HG03280 (cell line): Measurements from ENCODE around the gene CDH23.

ENCODE experiments used
- ATAC-seq: cut with Tn5 transposase; IDR thresholded peaks from one replicate; pipeline ENCODE4 v1.9.1; 2021; ENCODE audit warnings: mild to moderate bottlenecking, moderate library complexity; ENCODE audit not compliant: unreplicated experiment

The CDH23 gene

DNA sequence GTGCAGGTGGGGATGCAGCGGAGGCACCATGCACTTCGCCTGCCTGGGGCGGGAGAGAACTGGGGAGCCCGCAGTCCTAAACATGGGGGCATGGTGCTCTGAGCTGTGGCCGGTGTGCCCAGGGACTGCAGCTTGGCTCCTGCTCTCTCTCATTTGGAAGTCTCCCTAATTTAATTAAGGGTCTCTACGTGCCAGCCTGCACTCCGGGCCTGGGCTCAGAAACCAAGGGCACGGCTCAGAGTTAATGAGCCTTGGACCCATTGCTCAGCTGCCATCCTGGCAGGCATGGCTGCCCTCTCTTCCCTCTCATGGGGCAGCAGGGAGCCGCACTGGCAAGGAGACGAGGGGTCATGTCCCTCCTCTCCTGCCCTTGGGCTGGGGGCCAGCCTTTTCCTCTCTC is 115.6 kb downstream of the CDH23 start:
- no peak for ATAC-seq

DNA sequence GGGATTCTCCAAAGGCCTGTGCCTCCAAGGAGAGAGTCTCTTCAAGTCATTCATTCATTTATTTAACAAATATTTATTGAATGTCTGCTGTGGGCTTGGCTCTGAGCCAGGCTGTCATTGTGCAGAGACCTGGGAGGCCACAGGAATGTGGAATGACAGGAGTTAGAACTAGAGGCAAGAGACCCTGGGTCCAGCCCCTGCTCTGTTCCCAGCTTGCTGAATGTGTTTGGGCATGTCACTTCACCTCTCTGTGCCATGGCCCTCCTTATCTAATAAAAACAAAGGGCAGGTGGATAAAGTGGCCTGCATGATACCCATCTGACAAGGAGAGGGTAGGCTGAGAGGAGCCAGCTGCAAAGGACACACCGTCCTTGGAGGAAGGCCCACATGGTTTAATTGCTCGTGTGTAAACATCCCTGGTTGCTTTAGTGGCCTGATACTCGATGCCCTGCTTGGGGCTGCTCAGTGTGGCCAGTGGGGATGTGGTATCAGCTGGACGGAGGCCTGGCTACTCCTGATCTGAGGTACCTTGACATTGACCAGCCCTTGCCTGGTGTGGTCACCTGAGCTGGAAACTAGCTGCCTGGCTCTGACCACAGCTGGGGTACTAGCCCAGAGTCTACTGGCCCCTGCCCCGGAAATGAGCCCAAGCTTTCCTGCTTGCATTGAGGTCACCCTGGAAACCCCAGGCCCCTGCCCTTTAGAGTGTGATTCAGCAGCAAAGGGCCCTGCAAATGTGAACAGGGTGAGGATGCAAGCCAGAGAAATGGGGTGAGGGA is 116.2 kb downstream of the CDH23 start:
- ATAC-seq = no peak

DNA sequence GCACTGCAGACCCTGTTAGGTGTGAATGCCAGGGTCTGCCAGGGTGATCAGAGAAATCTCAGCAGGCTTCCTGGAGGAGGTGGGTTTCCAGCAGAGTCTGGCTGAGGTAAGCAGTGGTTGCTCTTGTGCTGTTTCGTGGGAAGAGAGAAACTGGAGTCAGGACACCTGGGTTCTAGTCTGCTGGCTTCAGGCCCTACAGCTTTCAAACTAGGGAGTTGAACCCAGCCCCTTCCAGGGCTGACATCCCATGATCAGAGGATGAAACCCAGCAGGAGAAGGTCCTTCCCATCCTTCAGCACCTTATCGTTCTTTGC is 116.8 kb downstream of the CDH23 start:
- ATAC-seq = no peak

DNA sequence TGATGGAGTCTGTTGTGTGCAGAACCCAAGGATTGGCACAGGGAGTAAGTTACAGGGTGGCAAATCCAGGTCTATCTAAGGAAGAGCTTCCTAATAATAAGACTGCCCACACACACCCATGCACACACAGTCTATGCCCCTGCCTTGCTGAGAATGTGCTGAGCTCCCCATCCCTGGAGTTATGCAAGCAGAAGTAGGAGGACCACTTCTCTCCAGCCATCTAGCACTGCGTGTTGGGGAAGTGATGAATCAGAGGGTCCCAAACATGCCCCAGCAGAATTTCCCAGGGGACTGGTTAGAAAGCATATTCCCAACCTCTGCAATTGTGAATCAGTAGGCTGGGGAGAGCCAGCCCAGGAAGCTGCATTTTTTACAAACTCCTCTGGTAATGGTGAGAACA is 117.2 kb downstream of the CDH23 start:
- no peak for ATAC-seq

DNA sequence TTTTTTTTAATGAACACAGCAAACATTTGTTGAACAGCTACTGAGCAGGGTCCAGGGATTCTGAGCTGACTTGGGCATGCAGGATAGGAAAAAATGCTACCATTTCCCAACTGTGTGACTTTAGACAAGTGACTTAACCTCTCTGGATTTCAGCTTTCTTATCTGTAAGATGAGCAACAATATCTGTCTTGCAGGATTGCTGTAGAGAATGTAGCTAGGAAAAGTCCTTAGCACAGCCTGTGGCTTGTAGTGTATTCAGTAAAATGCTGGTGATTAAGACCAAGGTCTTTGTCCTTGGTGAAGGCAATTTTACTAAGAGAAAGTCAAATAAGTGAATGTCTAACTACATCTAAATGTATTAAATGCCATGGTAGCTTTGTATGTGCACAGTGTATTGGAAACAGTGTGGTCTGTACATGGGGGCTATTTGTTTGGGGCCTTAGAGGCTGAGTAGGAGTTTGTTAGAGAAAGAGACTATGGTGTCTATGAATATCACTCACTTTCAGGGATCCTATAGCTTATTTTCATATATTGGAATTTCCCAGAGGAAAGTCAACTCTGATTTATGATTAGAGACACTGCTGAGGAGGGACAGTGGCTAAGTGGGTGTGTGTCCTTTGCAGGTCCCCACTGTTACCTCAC is 118.9 kb downstream of the CDH23 start:
- no peak for ATAC-seq

DNA sequence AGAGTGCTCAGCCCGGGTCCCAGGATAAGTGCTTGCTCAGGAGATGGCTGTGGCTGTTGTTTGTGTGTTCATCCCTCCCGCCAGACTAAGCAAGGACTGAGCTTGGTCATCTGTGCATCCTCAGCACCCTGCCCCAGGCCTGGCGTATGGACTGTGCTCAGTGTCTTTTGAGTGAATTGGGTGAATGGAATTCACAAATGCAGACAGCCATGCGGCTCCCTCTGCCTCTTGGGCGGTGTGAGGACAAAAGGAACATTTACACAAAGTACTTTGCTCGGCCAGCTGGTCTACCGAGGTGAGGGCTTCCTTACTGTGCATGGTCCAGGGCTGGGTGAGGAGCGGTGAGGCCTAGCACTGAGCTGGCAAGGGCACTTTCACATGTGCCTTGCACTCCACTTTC is 120.2 kb downstream of the CDH23 start:
- no peak for ATAC-seq

DNA sequence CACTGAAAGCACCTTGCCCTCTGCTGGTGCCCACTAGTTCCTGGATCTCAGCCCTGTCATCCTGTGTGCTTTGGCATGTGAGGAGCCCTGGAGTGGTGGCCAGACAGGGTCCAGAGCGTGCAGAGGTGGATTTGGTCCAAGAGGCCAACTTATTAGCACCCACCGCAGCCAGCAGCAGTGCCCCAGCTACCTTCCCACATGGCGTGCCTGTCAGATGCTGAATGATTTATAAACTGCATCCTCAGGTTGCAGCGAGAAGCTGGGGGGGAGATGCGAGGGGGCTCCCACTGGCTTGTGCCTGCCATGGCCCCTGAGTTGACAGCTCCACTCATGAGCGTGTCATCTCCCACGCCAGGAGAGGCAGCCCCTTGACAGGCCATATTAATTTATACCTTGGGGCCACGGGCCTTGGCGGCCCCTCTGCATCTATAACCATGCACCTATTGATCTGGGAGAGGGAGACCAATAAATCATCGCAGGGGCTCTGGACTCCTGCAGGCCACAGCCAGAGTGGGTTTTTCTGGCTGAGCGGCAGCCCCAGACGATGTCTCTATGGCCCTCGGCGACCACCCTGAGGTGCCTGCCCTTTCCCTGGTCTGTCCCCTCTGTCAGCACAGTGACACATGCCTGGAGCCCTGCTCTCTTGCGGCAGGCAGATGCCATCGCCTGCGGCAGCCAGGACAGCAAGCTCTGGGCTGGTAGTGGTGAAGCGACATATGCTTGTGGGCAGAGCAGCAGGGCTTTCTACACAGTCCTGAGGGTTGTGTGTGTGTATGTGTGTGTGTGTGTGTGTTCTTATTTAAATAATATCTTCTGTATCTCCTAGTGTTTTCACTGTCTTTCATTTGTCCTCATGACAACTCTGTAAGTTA is 120.8 kb downstream of the CDH23 start:
- ATAC-seq = no peak

DNA sequence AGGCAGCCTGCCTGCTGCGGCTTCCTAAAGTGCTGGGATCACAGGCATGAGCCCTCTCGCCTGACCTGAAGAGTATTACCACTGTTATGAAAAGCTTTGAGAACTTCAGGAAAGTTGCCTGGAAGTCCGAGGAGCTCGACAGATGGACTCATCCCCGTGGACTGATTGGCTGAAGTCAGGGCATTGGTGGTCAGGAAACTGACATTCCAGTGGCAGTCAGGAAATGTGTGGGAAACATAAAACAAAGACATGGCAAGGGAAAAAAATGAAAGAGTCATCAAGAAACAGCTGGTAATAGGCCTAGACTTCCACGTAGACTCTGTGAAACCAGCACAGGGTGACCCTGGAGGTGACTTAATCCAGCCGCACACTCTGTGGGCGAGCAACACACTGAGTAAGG is 123.3 kb downstream of the CDH23 start:
- ATAC-seq = no peak

DNA sequence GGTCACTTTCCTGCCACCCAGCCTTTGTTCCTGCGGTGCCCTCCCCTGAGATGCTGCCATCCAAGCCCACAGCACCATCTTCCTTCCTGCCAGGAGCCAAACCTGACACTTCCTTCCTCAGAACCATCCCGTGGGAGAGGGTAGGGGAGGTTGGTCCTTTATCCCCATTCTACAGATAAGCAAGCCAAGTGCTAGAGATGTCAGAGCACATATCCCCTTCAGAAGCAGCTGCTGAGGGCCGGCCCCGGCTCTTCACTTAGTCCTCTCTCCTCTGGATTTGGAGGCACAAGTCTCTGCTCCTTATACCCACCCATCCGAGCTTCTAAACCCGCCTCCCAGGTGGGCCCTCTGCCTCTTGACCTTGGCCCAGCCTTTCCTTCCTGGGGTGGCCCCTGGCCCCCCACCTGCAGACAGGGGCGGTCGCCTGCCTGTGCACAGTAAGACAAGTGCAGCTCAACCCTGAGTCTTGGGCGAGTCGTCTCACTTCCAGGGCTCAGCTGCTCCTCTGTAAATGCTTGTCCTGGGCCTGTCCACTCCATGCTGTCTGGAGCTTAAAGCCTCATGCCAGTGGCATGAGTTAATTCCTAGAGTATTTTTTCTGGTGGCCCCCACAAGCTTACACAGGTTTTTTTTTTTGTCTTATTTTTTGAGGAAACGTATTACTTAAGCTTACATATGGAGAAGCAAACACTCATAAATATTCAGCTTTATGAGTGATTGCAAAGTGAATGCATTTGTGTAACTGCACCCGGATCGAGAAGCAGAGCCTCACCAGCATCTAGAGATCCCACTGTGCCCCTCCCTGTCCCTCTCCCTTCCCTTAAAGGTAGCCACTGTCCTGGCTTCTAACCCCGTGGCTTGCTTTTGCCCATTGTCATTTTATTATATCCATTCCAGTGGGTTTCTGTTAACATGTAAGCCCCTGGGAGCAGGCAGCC is 125.1 kb downstream of the CDH23 start:
- no peak for ATAC-seq

DNA sequence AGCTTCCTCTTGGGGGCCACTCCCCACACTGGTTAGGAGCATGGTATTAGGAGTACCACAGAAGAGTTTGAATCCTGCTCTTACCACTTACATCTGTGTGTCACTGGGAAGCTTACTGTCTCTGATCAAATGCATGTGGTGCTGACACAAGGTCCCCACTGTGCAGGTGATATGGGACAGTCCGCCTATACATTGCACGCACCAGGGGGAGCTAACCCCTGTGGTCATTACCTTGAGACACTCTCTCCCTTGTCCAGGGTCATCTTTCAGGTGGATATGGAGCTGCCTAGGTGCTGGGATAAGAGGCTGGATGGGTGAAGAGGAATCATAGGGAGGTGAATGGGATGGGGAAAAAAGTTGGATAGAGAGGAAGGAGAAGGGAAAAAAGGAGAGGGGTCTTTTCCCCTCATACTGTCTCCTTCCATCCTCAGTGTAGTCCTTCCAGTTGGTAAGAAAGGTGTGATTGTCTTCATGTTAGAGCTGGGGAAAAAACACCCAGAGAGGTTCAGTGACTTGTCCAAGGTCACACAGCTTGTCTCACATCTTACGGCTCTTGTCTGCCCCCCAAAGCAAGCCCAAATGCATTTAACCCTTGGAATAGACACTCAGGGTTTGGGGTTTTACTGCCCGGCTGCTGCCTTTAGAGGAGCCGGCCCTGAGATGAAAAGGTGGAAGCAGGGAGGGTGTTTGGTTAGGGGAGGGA is 125.9 kb downstream of the CDH23 start:
- no peak for ATAC-seq

DNA sequence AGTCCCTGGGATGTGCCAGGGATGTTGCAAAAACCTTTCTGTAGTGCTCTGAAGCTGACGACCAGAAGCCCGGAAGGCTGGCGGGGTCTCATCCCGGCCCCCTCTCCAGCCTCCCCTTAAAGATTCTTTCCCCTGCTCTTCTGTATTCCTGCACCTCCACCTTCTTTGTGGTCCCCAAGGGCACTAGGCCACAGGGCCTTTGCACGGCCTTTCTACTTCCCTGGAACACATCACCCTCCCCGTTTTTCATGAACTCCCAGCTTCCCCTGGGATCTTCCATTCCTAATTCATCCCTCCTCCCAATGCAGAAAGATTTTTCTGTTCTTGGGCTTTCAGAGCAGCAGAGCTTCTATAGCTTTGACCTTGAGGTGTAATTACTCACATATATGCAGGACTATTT is 127.0 kb downstream of the CDH23 start:
- ATAC-seq = no peak

DNA sequence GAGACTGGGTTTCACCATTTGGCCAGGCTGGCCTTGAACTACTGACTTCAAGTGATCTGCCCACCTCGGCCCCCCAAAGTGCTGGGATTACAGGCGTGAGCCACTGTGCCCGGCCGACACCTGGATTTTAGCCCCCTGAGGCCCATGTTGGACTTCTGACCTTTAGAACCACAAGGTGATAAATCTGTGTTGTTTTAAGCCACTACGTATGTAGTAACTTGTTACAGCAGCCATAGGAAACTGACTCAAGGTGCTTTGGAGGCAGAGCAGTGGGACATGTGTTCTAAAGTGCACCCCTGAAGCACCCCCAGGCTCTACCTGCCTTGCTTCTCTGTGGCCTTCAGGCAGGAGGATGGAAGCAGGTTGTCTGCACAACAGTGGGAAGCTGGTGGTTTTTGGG is 128.4 kb downstream of the CDH23 start:
- no peak for ATAC-seq

DNA sequence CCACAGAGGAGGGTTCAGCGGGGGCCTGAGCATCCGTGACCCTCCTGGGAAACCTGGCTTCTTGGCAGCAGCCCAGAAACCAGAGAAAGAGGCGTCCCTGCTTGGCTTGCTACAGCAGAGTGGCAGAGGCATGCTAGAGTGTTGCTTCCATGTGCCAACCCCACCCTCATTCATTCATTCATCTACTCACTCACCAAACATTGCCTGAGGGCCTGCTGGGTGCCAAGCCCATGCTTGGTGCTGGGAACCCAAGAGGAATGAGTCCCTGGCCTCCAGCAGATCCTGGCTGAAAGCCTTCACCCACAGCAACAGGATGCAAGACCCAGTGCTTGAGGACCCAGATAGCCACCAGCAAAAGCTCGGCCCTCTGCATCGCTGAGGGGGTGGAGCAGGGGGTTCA is 129.0 kb downstream of the CDH23 start:
- no peak for ATAC-seq

DNA sequence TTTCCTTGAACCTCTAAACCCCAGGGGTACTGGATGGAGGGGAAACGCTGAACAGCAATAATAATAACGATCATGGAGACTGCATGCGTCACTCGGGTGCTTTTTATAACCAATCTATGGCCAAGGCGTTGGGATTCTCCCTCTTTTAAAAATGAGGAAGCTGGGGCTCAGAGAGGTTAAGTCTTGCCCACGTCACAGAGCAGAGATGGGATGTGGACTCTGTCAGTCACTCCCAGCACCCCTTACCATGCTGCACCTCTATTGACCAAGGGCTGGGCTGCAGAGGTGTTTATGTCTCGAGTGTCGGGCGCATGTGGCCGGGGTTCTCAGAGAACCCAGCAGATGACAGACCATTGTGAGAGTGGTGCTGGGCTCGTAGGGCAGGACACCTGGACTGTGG is 129.9 kb downstream of the CDH23 start:
- no peak for ATAC-seq

DNA sequence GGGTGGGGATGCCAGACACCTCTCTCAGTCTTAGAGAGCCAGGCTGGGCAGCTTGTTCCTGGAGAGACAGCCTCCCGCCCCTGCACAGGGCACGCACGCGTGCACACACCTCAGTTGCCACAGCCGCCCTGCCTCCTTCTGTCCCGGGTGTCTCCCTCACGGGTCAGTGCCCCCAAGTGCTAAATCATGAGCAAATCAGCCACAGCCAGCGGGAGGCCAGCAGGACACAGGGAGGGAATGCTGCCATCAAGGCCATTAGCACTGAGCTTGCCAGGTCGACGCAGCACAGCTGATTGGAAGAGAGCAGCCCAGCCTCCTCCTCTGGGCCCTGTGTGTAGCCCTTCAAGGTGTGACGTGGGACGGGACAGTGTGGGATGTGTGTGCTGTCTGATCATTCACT is 130.4 kb downstream of the CDH23 start:
- no peak for ATAC-seq

DNA sequence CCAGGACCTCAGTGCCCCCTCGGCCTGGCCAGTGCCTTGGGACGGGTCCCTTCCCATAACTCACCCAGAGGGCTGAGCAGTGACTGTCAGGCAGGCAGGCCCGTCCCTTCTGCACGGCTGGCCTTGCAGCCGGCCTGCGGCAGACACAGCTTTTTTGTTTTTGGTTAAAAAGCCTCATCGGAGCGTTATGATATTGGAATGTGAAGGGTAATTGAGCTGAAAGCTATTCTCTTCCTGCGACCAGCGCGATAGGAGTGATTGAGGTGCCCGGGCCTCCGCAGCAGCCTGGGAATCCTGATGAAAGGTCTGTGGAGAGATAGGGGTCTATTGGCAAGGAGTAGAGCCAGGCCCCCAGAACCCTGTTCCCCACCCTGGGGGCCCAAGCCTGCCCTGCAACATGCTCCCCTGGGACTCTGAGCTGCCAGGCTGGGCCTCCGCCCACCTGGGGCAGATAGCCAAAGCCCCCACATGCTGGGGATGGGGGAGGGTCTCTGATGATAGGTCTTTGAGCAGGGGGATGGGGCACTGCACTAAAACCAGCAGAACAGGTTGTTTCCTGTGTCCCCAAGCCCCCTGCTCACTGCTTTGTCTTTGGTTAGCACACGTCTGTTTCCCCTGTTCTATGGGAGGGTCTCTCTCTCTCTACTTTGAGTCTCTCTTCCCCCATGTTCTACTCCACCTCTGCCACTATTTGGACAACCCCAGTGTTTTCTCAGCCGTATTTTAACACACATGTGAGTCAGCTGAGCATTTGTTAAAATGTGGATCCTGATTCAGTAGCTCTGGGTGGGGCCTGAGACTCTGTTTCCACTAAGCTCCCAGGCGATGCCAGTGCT is 131.9 kb downstream of the CDH23 start:
- no peak for ATAC-seq

DNA sequence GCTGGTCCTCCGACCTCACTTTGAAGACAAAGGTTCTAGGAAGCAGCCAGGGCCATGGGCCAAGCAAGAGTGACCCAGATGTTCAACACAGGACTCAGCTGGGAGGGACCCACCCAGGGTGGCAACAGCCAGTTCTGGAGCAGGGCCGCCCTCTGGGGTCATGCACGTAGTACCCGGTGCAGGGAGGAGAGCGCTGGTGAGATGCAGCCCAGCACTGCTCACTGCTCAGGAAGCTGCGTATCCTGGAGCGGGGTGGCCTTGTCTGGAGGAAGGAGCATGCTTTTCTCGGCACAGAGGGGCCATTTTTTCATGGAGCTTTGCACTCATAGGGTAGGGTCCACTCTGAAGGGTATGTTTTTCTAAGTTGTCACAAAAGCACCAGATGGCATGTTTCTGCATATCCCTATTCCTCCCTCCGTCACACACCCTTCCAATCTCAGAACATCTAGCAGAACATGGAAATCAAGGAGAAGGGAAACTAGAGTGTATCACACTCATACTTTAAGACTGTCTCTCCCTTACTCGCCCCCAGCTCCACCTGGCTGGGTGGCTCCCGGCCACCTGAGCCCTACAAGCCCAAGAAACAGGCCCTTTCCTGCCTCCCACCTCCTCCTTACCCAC is 132.6 kb downstream of the CDH23 start:
- ATAC-seq = no peak

DNA sequence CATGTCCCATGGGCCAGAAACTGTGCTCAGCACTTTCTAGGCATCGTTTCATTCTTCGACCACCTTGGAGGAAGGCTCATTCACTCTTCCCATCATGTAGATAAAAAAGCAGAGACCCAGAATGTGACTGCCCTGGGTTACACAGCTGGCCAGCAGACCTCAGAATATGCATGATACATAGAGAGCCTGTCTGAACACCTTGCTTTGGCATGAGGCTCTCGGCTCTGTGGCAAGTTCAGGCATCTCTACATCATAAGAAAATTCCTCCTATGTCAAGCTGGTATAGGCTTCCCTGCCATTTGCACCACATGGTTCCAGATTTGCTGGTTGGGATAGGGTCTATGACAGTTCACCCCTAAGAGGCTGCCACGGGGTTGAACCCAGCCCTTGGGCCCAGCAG is 134.1 kb downstream of the CDH23 start:
- no peak for ATAC-seq
